HG03432 (cell line): Measurements from ENCODE around the gene RASGRP2.

Experiments
- ATAC-seq: cut with Tn5 transposase; IDR thresholded peaks from one replicate; pipeline ENCODE4 v1.9.1; 2021; ENCODE audit warnings: mild to moderate bottlenecking, moderate library complexity; ENCODE audit not compliant: unreplicated experiment

RASGRP2 gene

DNA sequence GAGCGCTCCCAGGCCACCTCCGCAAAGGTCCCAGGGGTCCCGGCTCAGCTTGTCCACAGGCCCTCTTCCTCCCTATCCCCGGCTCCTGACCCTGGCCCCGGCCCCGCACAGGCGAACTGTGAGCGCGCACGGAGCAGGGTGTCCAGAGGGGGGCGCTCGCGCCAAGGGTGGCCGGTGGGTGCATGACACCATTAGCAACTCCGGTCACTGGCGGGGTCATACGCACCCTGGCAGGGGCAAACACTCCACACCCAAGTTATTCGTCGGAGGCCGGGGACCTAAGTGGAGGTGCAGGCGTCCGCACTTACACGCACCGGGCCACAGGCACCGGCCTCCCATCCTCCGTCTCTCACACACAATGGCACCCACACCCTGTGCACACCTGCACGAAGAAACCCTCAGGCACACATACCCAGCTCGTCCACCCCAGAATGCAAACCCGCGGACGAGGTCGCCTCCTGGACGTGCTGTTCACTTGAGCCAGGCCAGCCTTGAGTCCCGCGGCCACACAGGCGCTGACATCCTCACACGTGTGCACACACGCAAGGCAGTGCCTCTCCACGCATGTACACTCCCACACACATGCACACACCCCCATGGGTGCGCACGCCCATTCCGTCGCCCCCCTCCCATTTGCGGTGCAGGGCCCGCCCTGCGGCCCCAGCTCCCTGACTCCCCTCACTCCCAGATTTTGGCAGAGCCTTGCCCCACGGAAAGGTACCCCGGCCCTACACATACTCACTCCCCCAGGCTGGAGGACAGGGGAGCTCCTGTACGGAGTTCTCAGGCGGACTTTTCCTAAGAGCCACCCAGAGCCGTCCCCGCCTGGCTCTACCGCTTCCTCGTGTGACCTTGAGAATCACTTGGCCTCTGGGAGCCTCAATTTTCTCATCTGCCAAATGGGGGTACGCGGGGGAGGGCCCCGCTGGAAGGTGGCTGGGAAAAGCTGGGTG lies at the start of gene RASGRP2:
TSS of gene RASGRP2 (minus strand) at position 552 of the 953 bp plus-strand sequence. CDS start 1,276 bp downstream, outside the sequence.
- no peak for ATAC-seq

DNA sequence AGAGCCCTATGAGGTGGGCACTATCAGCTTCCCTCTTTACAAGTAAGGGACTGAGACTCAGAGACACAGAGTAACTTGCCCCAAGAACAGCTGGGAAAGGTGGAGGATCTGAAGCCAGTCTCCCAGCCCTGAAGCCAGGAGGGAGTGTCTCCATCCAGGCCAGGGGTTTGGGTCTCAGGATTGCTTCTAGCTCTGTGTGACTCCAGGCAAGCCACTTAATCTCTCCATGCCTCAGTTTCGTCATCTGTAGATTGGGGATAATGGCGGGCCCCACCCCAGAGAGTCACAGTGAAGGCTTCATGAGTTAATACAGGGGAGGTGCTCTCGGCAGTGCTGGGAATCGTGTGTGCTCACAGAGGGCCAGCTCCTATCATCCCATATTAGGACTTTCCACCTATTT lies 48.5 kb upstream of the RASGRP2 start:
- ATAC-seq = no peak

DNA sequence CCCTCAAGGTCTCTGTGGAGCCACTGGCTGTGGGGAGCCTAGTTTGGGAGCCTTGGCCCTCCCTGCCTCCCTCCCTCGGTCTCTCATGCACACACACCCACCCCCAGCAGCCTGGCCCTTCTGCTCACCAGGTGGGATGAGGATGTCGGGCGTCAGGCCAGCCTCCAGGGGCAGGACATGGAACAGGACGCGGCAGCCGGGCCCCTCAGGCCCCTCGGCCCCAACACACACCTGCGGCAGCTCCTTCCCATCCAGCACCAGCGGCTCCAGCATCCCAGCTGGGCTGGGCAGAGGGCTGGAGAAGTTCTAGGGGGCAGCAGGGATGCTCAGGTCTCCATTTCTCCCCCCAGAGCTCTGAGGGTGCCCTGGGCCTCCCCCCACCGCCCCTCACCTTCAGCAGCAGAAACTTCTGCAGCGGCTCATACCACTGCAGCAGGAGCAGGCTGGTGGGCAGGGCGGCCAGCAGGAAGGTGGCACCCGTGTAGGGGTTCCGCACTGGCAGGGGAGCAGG lies 47.9 kb upstream of the RASGRP2 start:
- no peak for ATAC-seq

DNA sequence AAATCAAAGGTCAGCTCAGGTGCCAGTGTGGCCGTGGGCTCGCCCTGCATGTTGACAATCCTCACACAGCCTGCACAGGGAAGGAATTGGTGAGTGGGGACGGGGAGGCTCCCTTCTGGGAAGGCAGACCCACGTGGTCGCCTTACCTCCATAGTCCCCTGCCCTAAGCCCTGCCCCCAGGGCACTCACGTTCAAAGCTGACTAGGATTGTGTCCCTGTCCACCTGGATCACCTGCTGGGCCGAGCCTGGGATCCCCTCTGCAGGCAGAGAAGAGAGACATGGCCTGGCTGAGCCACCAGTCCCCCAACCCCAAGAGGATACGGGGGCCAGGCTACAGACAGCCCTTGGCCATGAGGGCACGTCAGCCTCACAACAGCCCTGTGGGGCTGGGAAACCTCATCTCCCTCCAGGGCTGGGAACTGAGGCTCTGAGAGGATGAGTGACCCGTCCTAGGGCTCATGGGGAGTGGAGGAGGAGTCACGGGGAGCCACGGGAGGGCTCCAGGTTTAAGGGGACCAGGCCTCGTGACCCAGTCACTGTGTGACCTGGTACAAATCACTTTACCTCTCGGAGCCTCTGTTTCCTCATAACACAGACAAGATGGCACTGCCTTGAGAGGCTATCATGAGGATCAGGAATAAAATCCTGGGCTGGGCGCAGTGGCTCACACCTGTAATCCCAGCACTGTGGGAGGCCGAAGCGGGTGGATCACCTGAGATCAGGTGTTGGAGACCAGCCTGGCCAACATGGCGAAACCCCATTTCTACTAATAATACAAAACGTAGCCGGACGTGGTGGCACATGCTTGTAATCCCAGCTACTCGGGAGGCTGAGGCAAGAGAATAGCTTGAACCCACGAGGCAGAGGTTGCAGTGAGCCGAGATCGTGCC lies 46.5 kb upstream of the RASGRP2 start:
- ATAC-seq = no peak

DNA sequence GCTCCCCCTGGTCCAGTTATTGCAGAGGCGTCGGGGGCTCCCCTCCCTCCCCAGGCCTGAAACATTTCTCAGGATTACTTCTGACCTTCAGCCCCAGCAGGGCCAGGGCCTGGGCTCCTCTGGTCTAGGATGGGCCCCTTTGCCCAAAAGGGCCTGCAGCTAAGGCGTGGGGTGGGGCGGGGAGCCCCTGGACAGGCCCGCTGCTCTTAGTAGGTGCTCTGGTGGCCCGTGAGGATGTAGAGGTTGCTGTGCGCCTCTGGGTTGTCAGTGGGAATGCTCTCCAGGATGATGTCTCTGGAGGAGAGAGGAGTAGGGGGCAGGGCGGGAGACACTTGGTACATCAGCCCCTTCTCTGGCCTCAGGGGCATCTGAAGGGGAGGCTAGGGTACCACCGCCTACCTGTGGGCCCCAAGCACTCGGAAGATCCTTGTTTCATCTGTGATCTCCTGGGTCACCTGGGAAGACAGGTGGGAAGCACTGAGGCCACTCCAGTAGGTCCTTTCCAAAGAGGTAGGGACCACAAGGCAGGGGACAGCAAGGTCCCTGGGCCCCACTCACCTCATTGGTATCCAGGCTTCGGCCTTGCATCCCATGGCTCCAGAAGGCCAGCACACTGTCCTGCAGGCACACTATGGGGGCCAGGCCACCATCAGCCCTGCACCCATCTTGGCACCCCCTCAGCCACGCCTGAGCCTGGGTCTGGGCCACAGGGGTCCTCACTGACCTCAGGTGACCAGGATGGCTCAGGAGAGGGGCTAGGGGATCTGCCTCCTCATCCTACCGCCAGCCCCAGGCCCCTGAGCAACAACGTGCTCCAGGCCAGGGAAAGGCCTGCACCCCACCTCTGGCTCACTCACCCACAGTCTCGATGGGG lies 45.6 kb upstream of the RASGRP2 start:
- no peak for ATAC-seq

DNA sequence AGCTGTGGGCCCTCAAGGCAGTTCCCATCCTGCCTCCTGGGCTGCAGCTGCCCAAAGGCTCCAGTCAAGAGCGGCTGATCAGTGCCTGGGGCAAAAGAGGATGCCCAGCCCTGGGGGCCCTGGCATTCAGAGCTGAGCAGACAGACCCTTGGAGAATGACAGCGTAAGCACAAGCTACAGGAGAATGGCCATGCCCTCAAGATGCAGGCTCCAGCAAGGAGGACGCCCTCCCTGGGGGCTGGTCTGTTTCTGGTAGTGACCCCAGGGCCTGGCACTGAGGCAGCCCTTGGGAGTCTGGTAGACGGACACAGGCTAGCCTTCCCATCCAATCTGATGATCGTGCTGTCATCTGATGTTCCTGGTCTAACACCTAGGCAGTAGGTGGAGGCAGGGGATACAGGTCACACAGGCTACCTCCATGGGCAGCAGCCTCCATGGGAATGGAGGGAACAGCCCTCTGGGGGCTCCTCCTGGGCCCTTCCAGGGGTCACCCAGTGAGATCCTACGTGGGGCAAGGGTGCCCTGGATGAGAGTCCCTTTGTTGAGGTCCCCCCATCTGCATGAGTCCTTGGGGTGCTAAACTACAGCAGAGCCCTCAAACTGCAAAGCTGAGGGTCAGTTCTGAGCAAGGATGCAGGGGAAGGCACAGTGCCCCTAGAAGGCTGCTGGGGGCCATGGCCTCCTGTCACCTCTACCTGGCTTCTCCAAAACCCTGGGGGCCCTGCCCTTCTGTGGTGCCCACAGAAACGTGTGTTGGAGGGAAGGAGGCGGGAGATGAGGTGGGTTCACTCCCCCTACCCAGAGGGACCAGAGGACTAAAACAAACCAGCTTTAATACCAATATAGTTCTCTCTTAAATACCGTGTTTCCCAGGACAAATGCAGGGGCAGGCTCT lies 44.6 kb upstream of the RASGRP2 start:
- ATAC-seq = no peak

DNA sequence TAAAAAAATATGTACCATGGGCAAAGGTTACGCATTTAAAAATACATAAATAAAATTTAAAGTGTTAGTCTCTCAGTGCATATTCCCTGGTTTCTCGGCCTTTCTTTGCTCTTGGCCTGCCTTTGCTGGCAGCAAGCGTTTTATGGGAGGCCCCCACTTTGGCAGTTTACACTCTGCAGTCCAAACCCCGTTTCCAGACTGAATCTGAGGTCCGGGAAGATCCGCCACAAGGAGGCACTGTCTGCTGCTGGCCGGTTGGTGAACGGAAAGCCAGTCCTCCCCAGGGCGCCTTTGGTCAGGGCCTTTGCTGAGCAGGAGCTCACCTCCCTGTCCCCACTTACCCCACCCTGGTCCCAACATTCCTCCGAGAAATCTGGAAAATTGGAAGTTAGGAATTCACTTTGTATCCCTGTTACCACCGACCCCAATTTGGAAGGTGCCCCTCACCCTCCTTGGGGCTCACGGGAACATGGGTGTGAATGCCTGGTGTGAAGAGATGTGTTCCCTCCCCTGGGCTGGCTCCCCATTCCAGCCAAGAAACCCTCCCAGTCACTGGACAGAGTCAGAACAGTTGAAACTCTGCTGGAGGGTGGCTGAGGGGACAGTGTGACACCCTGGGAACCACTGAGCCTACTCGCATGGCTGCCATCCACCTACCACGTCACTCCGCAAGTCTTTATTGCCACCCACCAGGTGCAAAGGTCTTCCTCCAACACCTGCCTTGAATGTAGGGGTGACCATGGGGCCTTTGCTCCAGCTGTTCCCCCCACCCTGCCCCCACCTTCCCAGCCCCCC lies 43.8 kb upstream of the RASGRP2 start:
- no peak for ATAC-seq

DNA sequence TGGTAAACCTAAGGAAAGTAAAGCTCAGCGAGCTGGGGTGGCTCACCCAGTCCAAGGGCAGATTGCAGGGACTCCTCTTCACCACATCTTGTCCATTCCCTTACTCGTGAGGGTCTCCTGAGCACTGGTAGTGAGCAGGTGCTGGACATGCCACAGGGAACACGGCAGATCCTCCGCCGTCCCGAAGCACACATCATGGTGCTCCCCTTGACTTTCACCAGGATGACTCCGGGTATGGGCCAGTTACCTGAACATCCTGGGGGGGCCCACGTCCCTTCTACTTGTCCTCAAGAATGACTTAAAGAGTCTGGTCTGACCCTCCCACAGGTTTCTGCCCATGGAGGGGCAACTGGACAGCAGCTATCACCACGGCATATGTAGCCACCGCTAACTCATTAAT lies 42.4 kb upstream of the RASGRP2 start:
- no peak for ATAC-seq

DNA sequence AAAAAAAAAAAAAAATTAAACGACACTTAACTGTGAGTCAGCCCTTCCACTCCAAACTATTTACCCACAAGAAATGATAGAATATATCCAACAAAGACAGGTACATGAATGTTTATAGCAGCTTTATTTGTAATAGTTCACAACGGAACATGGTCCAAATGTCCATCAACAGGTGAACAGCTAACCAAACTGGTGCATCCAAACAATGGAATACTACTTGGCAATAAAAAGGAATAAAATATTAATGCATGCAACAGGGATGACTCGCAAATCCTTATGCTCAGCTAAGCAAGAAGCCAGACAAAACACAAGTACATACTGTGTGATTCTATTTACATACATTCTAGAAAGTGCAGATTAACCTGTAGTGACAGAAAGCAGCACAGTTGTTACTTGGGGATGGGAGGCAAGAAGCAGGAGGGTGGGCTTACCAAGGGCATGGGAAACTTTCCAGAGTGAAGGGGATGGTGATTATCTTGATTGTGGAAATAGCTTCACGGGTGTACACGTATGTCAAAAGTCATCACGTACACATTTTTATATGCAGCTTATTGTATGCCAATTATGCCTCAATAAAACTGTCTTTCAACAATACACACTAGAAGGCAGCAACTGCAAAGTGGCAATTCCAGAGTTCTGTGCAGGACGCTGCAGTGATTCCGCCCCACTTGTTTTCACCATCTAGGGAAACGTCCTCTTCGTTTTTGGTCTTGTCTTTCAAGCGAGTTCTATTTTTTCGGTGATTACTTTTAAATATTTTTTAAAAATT lies 41.1 kb upstream of the RASGRP2 start:
- no peak for ATAC-seq

DNA sequence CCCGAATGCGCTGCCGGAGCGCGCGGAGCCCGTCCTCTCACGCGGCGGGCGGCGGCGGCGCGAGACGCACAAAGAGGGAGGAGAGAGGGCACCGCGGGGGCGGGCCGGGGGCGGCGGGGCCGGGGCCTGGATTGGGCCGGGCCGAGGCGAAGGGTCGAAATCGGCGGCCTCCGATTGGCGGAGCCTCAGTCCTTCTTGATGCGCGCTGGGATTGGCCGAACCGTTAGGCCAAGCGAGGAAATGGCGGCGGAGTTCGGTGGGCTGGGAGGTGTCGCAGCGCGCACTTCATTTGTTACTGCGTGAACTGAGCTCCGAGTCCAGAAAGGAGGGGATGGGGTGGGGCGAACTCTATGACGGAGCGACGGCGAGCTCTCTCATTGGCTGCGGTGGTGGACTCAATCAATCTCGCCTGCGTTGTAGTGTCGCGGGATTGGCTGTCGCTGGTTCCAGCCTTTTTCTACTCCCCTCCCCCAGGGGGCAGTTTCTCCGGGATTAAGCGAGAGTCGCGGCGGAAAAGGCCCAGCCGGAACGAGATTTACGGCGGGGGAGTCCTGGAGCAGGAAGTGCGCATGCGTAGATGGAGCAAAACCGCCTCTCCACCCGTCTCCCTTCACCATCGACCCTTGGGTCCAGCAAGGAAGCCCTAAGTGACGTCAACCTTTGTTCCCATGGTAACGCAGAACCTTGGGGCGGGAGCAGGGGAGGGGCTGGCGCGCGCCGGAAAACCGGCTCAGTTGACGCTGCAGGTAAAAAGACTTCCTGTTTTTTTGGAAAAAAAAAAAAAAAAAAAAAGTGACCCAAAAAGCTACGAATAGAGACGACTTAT lies 34.7 kb upstream of the RASGRP2 start, which contains the start of gene SF1:
TSS of gene SF1 (minus strand) at position 70 of the 826 bp plus-strand sequence. CDS start 150 bp downstream, outside the sequence.
- peak; percentile 83 for ATAC-seq

DNA sequence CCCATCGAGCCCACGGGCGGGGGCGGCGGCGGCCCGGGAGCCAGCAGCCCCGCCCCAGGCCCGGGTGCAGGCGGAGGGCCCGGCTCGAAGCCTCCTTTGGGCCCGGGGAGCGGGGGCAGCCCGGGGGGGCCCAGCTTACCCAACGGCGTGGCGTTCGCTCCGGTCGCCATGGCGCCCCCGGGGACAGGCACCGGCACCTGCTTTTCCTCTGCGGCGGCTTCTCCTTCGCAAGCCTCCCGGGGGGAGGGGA lies 34.2 kb upstream of the RASGRP2 start:
- ATAC-seq = no peak

DNA sequence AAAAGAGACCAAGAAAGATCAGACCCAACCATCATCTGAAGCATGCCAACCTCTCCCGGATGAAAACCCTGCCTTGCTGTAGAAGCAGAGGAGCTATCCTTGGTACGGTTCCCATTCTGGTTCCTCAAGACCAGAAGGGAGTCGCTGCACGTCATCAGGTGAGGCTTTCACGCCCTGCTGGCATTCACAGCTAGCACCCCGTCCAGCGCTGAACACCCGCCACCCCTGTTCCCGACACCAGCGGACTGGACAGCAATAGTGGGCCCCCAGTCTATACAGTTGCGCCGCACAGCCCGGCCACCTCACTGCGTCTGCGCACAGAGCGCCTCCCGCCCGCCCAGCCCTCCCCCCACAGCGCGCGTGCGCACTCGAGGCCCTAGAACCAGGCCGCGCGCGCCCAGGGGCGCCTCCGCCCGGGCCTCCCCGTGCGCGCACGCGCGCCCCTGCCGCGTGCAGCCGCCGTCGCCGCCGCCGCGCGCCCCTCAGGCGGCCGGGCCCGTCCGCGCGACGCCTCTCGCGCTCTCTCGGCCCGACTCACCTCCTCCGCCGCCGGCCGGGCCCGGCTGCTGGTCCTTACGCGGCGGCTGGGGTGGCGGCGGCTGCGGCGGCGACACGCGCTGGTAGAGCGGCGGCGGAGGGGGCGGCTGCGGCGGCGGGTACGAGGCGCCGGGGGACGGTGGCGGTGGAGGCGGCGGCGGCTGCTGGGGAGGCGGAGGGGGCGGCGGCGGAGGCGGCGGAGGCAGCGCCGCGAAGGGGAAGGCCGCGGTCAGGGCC lies 33.7 kb upstream of the RASGRP2 start:
- ATAC-seq = peak; percentile 25

DNA sequence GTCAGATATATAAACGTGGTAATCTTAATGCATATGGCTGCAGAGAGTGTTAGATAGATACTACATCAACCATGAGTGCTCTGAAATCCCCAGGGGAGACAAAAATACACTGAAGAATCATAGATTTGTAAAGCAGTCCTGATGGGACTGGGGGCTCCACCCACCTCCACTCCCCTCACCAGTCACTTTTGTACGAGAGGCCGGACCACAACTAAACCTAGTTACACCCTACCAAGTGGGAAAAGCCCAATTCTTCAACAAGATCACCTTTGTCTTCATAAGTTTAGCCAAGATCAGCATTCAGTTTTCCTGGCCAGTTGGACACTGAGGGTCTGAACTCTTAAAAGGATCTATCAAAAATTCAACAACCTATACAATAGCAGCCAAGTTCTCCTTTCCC lies 32.9 kb upstream of the RASGRP2 start:
- no peak for ATAC-seq

DNA sequence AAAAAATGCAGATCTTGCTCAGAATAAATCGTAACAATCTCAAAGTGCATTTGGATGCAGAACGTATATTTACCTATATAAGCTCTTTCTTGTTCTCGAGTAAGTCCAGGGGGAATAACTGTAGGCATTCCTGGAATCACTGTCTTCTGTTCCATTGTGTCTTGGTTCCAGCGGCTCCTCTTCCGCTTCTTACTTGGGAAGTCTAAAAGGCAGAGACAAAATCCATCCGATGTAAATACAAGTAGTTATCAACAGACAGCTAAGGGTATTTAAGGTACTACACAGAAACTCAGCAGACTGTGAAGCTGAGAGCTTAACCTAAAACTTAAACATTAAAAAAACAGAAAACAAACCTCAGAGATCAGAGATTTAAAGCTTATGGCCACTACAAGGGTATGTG lies 32.5 kb upstream of the RASGRP2 start:
- no peak for ATAC-seq

DNA sequence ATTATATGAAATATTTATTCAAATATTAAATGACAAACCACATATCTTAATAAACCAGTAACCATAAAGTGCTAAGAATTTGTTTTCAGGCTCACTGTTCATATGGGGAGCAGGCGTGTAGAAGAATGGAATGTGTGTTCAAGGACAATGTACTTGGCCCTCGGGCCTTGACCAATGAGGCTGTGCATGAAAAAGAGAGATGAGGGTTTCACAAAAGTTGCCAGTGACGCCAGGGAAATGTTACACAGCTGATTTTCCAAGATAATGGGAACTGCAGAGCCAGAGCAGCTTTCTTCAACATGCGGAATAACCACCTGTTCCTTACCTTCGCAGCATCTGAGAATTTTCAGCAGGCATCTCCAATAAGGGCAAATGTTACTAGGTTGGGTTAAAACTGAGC lies 30.2 kb upstream of the RASGRP2 start:
- no peak for ATAC-seq

DNA sequence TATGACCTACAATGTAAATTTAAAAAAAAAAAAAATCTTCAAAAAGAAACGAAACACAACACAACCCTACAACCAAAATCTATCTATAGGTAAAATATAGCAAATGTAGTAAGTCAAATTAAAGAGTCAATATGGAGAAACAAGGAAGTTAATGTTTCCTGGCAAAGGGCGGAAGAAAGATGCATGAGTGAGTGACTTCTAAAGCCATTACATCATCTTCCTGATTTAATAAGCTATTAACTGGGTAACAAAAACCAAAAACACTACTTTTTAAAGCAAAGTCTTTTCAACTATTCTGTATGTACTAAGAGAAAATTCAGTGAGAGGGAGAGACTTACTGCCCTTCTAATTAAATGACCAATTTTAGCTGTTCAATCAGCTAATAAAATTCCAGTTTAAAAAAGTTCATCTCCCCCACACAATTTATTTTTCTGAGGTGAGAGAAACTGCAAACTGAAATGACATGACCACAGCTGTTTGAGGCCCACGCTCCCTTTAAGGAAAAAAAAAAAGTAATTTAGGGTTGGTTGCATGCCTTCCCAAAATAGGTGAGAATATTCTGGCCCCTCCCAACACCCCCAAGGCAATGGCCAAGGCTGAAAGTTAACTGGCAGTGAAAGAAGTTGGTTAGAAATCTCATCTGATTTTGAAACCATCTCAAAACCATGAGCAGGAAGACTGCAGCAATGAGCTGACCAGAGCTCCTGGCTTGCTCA lies 28.5 kb upstream of the RASGRP2 start:
- no peak for ATAC-seq
